HG03457 (cell line): Measurements from ENCODE around the gene CFAP119.

Experiments used
- ATAC-seq: cut with Tn5 transposase; IDR thresholded peaks from one replicate; pipeline ENCODE4 v1.9.1; 2021; ENCODE audit warnings: moderate number of reproducible peaks; ENCODE audit not compliant: unreplicated experiment

Gene CFAP119

DNA sequence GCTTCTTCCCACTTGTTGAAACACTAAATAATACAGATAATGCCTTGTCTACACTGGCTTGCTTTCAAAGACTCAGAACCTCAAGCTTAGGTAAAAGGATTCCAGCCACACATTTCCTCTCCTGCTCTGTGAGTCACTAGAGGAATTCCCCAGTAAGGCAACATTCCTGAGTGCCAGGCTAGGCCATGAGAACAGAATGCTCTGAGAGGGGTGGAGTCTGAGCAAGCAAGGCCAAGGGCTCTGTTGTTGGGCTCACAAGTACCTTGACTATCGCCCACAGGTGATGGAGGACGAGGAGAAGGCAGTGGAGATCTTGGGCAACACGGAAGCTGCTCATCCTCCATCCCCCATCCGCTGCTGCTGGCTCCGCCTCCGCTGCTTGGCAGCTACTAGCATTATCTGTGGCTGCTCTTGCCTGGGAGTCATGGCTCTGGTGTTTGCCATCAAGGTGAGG is 20.4 kb downstream of the CFAP119 start:
- no peak for ATAC-seq

DNA sequence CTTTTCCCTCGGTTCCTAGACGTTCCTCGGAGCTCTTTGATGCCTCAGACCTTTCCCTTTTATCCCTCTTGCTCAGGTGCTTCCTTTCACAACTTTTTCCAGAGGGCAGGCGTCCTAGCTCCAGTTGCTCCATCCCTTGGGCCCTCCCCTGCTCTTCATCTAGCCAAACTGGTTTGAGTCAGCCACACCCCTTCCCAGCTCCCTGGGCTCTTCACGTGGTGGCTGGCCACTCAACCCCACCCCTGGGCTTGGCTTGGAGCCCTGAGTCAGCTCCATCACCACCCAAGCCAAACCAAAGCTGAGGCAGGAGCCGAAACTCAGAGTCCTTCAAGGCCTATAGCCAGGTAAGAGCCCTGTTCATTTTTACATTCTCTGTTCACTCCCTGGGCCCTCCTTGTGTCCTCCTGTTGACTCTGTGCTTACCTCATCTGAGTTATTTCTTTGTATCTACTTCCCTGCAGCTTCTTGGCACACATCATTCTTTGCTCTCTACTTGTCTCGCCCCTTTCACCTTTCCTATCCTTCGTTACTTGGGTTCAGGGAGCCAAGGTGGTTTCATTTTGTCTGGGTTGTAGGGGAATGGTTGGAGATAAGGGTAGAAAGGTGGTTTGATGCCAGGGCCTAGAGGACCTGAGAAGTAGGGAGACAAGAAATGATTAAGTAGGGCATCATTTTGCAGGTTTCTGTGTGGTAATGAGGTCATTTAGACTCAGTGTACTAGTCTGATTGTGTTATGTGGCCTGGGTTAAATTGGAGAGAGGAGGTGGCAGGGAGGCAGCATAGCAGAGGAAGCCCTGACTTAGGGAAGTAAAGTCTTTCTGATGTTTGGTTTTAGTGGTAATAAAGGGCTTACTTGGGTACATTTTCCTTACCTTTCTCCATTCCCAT is 21.3 kb downstream of the CFAP119 start:
- no peak for ATAC-seq

- no peak for ATAC-seq
Measured at GRCh38 chr16:30738984-30739951, 22.6 kb downstream of the CFAP119 start.

- no peak for ATAC-seq
Measured at GRCh38 chr16:30737794-30738648, 23.8 kb downstream of the CFAP119 start.

DNA sequence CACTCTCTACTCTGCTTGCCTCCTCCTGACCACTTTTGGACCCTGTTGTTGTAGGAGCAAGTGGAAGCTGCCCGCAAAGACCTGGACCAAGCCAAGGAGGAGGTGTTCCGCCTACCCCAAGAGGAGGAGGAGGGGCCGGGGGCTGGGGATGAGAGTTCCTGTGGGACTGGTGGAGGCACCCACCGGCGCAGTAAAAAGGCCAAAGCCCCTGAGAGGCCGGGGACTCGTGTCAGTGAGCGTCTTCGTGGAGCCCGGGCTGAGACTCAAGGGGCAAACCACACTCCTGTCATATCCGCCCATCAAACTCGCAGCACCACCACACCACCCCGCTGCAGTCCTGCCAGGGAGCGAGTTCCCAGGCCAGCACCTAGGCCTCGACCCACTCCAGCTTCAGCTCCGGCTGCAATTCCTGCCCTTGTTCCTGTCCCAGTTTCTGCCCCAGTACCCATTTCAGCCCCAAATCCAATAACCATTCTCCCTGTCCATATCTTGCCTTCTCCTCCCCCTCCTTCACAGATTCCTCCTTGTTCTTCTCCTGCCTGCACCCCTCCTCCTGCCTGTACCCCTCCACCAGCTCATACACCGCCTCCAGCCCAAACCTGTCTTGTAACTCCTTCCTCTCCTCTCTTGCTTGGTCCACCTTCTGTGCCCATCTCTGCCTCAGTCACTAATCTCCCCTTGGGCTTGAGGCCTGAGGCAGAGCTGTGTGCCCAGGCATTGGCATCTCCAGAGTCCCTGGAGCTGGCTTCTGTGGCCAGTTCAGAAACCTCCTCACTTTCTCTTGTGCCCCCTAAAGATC is 24.7 kb downstream of the CFAP119 start:
- ATAC-seq = no peak

DNA sequence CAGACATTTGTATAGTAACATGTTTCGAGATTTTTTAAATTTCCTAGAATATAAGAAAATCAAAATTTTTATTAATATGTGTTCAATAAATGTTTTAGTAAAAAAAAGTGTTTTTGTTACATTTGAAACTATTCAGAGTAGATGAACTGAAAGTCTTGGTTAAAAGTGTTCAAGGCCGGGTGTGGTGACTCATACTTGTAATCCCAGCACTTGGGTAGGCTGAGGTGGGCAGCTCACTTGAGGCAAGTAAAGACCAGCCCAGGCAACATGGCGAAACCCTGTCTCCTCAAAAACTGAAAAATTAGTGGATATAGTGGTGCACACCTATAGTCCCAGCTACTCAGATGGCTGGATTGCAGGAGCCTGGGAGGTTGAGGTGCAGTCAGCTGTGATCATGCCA is 30.5 kb downstream of the CFAP119 start:
- no peak for ATAC-seq

DNA sequence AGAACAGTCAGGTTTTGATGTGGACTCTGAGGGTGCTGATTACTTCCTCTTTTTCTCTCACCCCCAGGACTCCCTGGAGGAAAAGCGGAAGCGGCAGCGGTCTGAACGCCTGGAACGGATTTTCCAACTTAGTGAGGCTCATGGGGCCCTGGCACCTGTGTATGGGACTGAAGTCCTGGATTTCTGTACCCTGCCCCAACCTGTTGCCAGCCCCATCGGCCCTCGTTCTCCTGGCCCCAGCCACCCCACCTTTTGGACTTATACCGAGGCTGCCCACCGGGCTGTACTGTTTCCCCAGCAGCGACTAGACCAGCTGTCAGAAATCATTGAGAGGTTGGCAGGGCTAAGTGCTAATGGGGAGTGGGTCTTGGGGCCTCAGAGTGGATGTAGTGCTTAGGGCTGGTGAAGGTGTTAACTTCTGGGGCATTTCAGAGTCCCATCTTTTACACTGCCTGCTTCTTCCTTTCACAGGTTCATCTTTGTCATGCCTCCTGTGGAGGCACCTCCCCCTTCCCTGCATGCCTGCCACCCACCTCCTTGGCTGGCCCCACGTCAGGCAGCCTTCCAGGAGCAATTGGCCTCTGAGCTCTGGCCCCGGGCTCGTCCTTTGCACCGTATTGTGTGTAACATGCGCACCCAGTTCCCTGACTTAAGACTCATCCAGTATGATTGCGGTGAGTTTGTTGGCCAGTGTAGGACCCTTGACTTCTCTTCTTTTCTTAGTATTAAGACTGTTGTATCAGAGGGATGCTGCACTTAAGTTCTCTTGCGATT is 32.8 kb downstream of the CFAP119 start:
- ATAC-seq = no peak

GRCh38 chr16:30728321-30728720 is 33.5 kb downstream of the CFAP119 start:
- ATAC-seq = no peak

DNA sequence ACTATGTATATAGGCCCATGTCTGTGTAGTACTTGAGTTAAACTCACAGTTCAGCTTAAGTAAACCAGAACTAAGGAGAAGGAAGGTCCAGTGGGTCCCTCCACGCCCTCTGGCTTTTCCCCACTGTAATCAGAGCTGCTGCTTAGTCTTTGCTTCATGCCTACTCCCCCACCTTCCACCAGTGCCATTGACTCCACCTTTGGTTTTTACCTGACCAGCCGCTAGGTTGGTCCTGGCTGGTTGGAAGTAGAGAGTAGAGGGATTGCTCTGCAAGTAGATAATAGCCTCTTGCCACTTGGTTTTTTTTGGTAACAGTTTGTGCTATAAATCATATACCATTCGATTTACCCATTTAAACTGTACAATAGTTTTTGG is 36.5 kb downstream of the CFAP119 start:
- no peak for ATAC-seq

DNA sequence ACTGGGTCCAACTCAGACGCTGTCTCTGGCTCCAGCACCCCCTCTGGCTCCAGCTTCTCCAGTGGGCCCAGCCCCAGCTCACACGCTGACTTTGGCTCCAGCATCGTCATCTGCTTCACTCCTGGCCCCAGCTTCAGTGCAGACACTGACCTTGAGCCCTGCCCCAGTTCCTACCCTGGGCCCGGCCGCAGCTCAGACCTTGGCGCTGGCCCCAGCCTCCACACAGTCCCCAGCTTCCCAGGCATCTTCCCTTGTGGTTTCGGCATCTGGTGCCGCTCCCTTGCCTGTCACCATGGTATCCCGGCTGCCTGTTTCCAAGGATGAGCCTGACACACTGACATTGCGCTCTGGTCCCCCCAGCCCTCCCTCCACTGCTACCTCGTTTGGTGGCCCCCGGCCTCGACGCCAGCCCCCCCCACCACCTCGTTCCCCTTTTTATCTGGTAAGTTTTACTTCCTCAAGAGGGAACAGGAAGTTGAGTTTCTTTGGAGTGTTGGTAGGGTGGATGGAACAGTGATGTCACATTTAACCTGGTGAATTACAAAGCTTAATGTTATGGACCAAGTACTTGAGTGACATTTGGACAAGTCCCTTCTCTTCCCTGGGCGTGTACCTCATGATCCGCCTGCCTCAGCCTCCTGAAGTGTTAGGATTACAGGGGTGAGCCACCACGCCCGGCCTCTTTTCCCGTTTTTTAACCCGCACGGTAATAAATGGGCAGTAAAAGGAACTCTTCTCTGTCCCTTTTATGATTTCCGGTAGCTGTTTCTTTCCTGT is 37.0 kb downstream of the CFAP119 start:
- ATAC-seq = no peak

GRCh38 chr16:30723725-30724355 is 38.0 kb downstream of the CFAP119 start:
- no peak for ATAC-seq

DNA sequence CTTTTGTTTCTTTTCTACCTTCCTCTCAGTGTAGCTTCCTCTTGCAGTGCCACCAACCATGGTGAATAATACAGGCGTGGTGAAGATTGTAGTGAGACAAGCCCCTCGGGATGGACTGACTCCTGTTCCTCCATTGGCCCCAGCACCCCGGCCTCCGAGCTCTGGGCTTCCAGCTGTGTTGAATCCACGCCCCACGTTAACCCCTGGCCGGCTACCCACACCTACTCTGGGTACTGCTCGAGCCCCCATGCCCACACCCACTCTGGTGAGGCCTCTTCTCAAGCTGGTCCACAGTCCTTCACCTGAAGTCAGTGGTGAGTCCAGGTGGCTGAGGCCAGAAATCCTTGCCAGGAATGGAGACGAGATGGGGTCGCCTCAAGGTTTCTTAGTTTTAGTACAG is 38.9 kb downstream of the CFAP119 start:
- ATAC-seq = no peak

DNA sequence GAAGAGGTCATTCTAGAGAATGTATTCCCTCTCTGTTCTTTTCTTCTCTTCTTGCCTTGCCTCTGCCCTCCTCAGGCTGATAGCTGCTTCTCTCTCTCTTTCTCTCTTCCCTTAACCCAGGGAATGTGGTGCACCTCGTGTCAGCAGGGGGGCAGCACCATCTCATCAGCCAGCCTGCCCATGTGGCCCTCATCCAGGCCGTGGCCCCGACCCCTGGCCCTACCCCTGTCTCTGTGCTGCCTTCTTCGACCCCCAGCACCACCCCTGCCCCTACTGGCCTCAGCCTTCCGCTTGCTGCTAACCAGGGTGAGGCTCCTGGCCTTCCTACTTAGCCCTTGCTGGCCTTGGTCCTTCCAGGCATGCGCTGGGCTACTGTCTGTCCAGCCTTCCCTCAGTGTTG is 39.4 kb downstream of the CFAP119 start:
- ATAC-seq = no peak

- no peak for ATAC-seq
Measured at GRCh38 chr16:30721606-30722005, 40.3 kb downstream of the CFAP119 start.

GRCh38 chr16:30721167-30721566 is 40.7 kb downstream of the CFAP119 start:
- no peak for ATAC-seq

- no peak for ATAC-seq
Measured at GRCh38 chr16:30720694-30721093, 41.2 kb downstream of the CFAP119 start.

DNA sequence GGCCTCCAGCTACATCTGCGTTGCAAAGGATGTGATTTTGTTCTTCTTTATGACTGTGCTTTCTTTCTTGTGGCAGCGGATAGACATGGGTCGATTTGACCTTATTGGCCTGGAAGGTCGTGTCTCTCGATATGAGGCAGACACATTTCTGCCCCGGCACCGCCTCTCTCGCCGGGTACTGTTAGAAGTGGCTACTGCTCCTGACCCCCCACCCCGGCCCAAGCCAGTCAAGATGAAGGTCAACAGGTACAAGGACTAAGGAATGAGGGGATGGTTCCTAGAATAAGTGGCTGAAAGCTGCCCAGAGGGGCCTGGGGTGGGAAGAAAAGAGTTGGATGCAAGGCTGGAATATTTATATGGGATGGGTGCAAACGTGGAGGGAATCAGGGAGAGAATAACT is 41.8 kb downstream of the CFAP119 start:
- ATAC-seq = no peak
